KMS-11 (cell line): ENCODE data around the gene KRT26.

Experiments
- H2AFZ ChIP-seq: fragments of 200-600 bp; sonication (generic); 2 replicates; pipeline ENCODE4 v1.6.1; 2016; ENCODE audit warnings: antibody characterized with exemption, mixed run types, low read depth
- H3K27ac ChIP-seq: fragments of 200-600 bp; sonication (generic); 2 replicates; pipeline ENCODE4 v1.6.1; 2016; ENCODE audit warnings: mild to moderate bottlenecking, mixed run types
- H3K27me3 ChIP-seq: fragments of 200-600 bp; sonication (generic); 2 replicates; pipeline ENCODE4 v1.6.1; 2017; ENCODE audit warnings: mild to moderate bottlenecking, low read depth, mixed run types, moderate library complexity; ENCODE audit not compliant: insufficient read depth
- H3K36me3 ChIP-seq: fragments of 200-600 bp; sonication (generic); 2 replicates; pipeline ENCODE4 v1.6.1; 2017; ENCODE audit warnings: mild to moderate bottlenecking, mixed run types; ENCODE audit not compliant: insufficient read depth
- H3K4me1 ChIP-seq: fragments of 200-600 bp; sonication (generic); 2 replicates; pipeline ENCODE4 v1.6.1; 2016; ENCODE audit warnings: mild to moderate bottlenecking, low read depth, mixed run types; ENCODE audit not compliant: poor library complexity, severe bottlenecking
- H3K4me2 ChIP-seq: fragments of 200-600 bp; sonication (generic); 2 replicates; pipeline ENCODE4 v1.7.0; 2016; ENCODE audit warnings: mild to moderate bottlenecking, mixed run types
- H3K4me3 ChIP-seq: fragments of 200-600 bp; sonication (generic); IDR thresholded peaks from 2 replicates; pipeline ENCODE4 v1.6.1; 2017; ENCODE audit warnings: low read depth, low read length, mixed read lengths; ENCODE audit not compliant: insufficient read depth
- H3K79me2 ChIP-seq: fragments of 200-600 bp; sonication (generic); 2 replicates; pipeline ENCODE4 v1.6.1; 2016; ENCODE audit warnings: low read depth, mixed run types; ENCODE audit not compliant: insufficient read depth
- H3K9ac ChIP-seq: fragments of 200-600 bp; sonication (generic); 2 replicates; pipeline ENCODE4 v1.6.1; 2016; ENCODE audit warnings: mild to moderate bottlenecking, mixed run types
- H4K20me1 ChIP-seq: fragments of 200-600 bp; sonication (generic); 2 replicates; pipeline ENCODE4 v1.6.1; 2016; ENCODE audit warnings: mild to moderate bottlenecking, mixed run types; ENCODE audit not compliant: insufficient read depth
- TF ChIP-seq, protein P1 (sequence below): fragments of 200-600 bp; sonication (generic); conservative IDR thresholded peaks from 2 replicates; pipeline ENCODE4 v1.6.1; 2017; ENCODE audit warnings: low read depth, mild to moderate bottlenecking, antibody characterized with exemption, low read length, moderate library complexity, mixed read lengths

KRT26 gene

DNA sequence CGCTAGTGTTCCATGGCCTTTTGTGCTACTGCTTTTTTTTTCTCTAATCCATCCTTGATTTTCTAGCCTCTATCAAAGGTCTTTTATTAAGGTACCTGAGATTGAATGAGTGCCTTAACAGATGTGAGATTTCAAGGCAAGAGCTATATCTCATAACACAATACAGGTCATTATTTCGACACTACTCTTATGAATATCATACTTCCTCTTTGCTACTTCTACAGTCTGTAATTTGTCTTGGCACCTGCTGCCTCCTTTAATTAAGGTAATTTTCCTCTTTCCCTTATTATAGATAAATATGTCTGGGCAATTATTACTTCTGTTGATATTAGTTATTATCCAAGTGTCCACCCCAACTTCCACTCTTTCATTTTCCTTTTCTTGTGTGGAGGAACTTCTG, 22.5 kb upstream of the KRT26 start:
- H3K9ac ChIP-seq, result no peak overlapping the region
- no peak overlapping the region for H3K27ac ChIP-seq
- no peaks in the 10 kb centered on the region for H3K4me1 ChIP-seq
- no peaks in the 10 kb centered on the region for H3K79me2 ChIP-seq
- H4K20me1 ChIP-seq, result no peaks in the 10 kb centered on the region
- TF ChIP-seq, protein P1, sequence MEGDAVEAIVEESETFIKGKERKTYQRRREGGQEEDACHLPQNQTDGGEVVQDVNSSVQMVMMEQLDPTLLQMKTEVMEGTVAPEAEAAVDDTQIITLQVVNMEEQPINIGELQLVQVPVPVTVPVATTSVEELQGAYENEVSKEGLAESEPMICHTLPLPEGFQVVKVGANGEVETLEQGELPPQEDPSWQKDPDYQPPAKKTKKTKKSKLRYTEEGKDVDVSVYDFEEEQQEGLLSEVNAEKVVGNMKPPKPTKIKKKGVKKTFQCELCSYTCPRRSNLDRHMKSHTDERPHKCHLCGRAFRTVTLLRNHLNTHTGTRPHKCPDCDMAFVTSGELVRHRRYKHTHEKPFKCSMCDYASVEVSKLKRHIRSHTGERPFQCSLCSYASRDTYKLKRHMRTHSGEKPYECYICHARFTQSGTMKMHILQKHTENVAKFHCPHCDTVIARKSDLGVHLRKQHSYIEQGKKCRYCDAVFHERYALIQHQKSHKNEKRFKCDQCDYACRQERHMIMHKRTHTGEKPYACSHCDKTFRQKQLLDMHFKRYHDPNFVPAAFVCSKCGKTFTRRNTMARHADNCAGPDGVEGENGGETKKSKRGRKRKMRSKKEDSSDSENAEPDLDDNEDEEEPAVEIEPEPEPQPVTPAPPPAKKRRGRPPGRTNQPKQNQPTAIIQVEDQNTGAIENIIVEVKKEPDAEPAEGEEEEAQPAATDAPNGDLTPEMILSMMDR, result no peak
- no peak overlapping the region for H3K4me2 ChIP-seq
- H3K27me3 ChIP-seq, result no peaks in the 10 kb centered on the region
- no peak overlapping the region for H3K4me3 ChIP-seq
- H3K36me3 ChIP-seq, result no peaks in the 10 kb centered on the region
- H2AFZ ChIP-seq, result no peak overlapping the region

DNA sequence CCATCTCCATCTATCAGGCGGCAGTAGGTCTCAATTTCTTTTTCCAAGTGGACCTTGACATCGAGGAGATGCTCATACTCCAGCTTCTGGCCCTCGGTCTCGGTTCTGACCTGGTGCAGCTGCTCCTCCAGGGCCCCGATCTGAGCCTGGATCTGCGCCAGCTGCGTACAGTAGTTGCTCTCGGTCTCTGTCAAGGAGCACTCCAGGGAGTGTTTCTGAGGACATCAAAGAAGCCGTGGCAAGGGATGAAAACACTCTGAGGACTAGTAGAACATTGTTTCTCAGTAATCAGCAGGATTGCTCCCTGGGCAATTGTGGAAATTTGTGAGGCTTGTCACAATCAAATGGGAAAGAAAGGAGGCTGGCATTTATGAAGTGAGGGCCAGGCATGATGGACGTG, 21.8 kb upstream of the KRT26 start:
- no peak overlapping the region for H3K4me2 ChIP-seq

DNA sequence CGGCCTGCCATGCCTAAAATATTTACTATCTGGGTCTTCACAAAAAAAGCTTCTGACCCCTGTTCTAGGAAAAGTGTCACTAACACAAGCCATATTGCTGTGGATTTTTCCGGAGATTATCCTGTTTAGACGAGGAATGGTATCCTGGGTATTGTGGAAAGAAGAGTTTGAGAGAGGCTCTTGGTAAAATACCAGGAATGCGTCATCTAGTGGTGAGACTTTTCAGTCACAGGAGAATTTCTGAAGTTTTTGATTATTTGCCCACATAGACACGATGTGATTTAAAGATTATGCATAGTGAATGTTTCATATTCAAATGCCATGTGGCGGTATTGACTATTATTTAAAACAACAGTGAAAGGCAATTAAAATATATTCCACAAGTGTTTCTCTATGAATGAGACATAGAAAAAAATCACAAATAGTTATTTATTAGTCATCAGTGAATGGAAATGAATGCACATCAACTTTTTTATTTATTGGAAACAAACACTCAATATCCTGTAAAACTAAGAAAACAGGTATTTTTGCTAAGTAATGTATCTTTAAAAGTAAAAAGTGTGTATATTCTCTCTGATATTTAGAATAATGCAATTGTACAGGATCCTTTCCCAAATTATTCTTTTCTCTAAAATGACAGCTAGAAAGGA, 19.9 kb upstream of the KRT26 start:
- Histone ChIP-seq H3K36me3 (no peaks in the 10 kb centered on the region), H3K27me3 (no peaks in the 10 kb centered on the region), H3K4me3 (no peak overlapping the region), H2AFZ (no peak overlapping the region), H3K4me2 (no peak overlapping the region), H3K4me1 (no peaks in the 10 kb centered on the region), H3K9ac (no peak overlapping the region), H3K27ac (no peak overlapping the region), H4K20me1 (no peaks in the 10 kb centered on the region), H3K79me2 (no peaks in the 10 kb centered on the region)
- TF ChIP-seq, protein P1, result 0 out of 2 replicates have a peak, but pooled peaks have one; percentile 20

More for the DNA sequence above, 21.8 kb upstream of the KRT26 start:
- no peaks in the 10 kb centered on the region for H3K36me3 ChIP-seq
- TF ChIP-seq, protein P1, result no peak
- no peak overlapping the region for H3K4me3 ChIP-seq
- H4K20me1 ChIP-seq, result no peaks in the 10 kb centered on the region
- no peak overlapping the region for H3K9ac ChIP-seq
- no peaks in the 10 kb centered on the region for H3K27me3 ChIP-seq
- H3K4me1 ChIP-seq, result no peaks in the 10 kb centered on the region
- no peak overlapping the region for H3K27ac ChIP-seq
- no peaks in the 10 kb centered on the region for H3K79me2 ChIP-seq
- no peak overlapping the region for H2AFZ ChIP-seq

DNA sequence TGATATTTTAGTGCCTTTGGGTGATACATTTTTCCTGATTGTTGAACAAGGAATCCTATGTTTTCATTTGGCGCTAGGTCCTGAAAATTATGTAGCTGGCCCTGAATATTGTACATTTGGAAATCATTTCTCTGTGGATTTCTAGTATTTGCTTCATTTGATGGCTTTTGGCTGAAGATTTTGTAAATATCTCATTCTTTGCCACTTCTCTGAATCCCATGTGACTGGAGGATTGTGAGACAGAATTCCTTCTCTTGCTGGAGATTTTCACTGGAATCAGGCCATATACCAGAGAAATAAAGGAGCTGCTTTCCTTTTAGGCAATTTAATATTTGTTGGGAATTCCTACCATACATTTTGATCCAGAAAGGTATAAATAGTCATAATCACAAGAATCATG, 19.1 kb upstream of the KRT26 start:
- TF ChIP-seq, protein P1, result no peak
- Histone ChIP-seq H3K36me3 (no peaks in the 10 kb centered on the region), H3K4me1 (no peaks in the 10 kb centered on the region), H3K27ac (no peak overlapping the region), H3K27me3 (no peaks in the 10 kb centered on the region), H3K9ac (no peak overlapping the region), H3K4me2 (no peak overlapping the region), H3K79me2 (no peaks in the 10 kb centered on the region), H2AFZ (no peak overlapping the region), H3K4me3 (no peak overlapping the region), H4K20me1 (no peaks in the 10 kb centered on the region)
